TTC549 (cell line): ENCODE measurements around the gene GNAT3.

Experiments
- FAIRE-seq: peaks from 2 replicates; lab custom pipeline; 2012; peaks lifted over from hg19 to GRCh38; lab: Jason Lieb, UNC

The GNAT3 gene

DNA sequence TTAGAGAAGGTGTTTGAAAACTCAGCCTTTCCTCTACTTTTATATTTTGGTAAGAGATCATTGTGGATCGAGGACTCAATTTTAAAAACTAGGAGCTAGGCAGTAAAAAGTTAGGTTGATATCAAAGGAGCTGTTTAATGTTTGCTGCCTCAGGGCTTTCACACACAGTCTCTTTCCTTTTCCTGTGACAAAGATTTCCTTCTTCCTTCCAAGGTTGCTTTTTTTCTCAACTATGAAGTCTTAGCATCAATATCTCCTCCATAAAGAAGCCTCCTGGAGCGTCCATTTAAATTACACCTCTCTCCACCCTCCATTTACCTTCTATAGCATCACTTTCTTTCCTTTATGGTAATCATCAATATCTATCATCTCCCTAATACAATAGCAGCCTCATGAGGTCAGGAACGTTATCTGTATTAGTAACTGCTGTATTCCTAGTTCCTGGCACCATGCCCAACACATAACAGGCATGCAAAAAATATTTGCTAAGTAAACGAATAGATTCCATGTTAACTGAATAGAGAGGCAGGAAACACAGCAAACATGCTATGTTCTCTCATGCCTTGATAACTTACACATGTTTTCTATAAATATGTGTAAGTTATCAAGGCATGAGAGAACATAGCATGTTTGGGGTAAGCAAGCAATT, 48.5 kb downstream of the GNAT3 start:
- no peak for FAIRE-seq

DNA sequence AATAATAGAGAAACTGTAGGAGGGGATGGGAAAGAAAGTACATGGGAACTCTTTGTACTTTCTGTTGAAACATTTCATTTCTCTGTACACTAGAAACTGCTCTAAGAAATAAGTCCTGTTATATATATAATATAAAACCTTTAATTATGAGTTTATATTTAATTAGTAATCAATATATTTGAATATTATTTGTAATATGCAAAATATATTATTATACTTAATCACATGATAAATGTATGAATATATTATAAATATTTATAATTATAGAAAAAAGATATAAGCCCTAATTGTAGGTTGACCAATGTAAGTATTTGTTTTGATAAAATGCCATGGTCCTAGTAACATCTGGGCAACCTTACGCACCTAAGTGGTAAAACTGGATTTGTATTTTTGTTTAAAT, 51.0 kb downstream of the GNAT3 start:
- FAIRE-seq, result peak; percentile 85

DNA sequence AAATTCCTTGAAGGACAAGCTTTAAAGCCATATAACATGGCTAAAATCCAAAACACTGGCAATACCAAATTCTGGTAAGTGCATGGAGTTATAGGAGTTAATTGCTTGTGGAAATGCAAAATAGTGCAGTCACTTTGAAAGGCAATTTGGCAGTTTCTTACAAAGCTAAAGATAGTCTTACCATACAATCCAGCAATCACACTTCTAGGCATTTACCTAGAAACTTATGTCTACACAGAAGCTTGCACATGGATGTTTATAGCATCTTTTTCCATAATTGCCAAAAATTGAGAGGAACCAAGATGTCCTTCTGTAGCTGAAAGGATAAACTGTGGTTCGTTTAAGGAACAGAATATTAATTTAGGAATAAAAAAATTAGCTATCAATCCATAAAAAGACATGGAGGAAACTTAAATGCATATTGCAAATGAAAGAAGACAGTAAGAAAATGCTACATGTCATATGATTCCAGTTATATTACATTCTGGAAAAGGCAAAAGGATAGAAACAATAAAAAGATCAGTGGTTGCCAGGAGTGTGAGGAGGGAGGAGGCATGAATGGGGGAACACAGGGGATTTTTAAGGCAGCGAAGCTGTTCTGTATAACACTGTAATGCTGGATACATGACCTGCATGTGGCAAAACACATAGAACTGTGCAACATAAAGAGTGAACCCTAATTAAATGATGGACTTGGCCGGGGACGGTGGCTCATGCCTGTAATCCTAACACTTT, 51.9 kb downstream of the GNAT3 start:
- FAIRE-seq, result no peak

DNA sequence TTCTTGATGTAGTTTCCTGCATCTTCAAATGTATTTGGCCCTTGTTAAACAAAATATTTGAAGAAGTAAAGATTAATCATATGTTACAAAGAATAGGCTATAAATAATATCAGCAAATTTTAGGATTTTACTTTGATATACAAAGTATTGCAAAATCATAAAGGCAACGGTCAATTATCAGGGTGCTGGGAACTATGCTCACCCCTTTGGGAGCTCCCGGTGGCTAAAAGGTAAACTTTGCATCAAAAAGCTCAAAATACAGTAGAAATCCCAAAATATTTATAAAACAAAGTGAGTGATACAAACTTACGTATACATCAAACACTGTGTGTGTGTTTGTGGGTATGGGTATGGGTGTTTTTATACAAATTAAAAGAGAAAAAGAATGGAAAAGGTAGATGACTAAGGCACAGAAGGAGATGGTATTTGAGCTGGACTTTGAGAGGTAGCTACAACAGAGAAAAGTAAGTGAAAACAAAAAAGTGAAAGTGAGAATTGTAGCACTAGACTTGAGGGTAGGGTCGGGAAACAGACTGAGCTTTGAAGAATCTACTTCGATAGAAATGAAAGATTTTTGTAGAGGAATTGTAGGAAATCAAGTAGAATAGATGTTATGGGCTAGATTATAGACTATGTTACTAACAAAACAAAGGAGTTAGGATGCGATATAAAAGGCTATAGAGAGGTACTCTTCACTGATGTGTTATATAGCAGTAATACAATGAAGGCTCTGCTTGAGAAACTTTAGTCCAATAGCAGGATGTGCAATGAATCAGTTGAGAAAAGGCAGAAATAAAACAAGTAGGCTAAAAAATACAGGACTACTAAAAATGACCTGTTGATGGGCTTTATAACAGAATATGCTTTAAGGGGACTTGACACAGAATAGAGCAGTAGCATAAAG, 52.8 kb downstream of the GNAT3 start:
- no peak for FAIRE-seq

DNA sequence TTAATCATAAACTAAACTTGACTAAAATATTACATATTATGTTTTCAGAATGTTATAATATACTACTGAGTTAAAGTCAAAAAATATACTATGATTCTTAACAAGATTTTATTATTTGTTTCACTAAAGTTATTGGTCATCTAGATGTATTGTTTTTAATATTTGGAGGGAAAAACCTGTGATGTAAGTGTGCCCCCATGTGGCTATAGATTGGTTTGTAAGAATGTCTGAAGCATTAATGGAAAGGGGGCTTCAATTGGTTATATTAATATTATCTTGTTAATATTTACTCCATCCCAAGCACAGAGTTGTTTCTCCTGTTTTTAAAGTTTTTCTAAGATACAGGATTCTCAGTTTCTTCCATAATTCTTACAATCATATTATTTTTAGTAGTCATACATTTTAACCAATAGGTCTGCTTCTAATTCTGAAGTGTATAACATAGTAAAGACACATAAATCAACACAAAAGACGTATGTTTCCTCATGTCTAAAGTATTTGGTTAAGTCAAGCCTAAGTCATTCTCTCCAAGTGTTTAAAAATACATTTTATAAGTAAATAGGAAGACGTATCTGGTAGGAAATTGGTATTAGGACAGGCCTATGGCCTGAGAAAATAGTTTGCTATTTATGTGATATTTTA, 58.0 kb downstream of the GNAT3 start:
- FAIRE-seq, result peak; percentile 86

DNA sequence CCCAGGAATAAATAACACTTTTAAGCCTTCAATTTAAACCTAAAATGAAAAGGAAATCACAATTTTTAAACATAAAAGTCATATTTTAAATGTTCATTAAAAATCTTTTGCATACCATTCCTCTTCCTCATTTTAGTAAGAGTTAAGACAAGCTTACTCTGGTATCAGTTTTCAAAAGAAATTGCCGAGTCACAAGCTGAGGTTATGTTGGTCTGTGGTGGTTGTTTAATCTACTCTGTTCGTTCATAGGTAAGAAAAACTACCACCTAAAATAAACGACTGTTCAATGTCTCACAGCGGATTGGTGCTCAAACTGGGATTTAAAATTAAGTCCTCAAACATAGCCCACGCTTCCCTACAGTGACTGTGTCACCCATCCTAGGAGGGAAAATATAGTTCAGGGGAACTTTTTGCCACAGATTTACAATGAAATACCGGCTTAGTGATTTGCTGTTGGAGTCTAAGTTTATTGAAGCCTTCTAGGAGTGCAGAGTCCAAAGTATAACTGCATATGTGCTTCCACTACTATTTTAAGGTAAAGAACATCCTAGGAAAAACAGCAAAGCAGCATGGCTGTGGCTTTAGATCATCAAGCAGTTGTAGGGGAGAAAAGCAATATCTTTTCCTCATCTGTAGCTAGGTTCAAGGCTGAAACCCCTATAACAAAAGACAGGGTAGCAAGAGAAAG, 61.1 kb downstream of the GNAT3 start:
- no peak for FAIRE-seq

DNA sequence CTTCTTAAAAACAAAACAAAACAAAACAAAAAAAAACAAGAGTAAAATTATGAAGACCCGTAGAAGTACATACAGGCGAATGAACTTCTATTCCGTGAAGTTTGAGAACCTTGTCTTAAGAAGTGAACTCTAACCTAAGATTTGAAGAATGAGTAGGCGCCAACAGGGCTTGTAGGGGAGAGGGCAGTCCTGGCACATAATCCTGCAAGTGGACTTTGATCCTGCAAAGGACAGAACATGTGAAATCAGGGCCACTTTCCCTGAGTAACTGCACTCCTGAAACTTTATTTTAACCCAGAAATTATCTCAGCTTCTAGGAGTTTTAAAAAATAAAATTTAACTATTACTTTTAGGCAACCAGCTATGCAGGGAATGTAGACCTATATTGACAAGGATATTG, 62.0 kb downstream of the GNAT3 start:
- FAIRE-seq, result no peak

DNA sequence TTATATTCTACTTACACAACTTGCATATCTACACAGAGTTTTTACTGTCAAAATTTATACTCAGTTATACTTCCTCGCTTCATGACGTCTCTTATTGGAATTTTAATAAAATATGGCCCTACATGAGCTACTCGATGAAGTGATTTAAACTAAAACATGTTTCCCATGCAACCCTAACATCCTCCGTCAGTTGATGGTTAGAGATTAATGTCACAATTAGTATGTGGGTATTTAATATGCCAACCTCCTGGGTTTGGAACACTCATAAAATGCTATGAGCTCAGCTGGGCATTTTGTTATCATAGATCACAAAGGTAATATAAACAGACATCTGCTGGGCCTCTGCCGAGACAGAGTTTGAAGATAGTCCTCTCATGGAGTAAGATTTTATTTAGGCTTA, 66.5 kb downstream of the GNAT3 start:
- FAIRE-seq, result no peak

DNA sequence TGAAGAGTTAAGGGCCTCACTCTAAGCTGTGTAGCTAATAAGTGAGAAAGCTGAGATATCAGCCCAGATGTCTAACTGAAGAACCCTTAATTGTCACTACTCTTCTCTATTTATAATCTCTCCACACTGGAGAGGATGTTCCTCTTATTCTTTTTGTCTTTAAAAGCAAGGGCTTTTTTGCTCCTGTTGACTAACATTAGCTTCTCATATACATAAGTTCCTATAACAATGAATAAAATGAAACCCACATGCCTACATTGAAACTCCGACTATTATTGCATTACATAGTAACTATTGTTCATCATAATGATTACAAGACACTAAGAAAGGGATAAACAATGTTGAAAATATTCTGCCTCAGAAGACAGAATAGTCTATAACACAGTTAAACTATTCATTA, 67.1 kb downstream of the GNAT3 start:
- FAIRE-seq, result no peak

DNA sequence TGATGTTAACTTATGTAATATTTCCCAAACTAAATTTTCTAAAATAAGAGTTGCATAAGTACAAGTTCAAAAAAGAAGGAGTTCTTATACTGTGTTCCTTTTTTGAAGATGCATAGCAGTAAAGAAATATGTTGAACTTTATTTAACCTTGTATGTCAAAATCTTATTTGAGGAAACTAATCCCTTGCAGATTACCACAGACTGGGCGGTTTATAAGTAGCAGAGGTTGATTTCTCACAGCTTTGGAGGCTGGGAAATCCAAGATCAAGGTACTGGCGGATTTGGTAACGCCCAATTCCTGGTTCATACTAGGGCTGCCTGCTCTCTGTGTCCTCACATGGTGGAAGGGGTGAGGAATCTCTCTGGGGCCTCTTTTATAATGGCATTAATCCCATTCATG, 68.5 kb downstream of the GNAT3 start:
- no peak for FAIRE-seq

DNA sequence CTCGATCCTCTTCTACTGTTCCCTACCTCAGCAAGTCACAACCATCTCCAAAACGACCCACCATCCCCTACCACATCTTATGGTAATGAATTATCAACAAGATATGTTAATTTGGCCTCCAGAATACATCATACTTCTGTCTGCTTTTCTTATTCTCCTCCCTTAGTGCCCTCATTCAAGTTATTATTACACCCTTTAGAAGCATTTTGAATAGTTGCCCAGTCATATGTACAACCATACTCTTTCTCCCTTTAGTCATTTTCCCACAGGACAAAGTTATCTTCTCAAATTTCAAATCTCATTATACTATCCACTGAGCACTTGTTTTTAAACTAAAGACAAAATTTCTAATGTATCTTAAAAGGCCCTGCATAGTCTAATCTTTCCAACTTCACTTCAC, 71.0 kb downstream of the GNAT3 start:
- no peak for FAIRE-seq

DNA sequence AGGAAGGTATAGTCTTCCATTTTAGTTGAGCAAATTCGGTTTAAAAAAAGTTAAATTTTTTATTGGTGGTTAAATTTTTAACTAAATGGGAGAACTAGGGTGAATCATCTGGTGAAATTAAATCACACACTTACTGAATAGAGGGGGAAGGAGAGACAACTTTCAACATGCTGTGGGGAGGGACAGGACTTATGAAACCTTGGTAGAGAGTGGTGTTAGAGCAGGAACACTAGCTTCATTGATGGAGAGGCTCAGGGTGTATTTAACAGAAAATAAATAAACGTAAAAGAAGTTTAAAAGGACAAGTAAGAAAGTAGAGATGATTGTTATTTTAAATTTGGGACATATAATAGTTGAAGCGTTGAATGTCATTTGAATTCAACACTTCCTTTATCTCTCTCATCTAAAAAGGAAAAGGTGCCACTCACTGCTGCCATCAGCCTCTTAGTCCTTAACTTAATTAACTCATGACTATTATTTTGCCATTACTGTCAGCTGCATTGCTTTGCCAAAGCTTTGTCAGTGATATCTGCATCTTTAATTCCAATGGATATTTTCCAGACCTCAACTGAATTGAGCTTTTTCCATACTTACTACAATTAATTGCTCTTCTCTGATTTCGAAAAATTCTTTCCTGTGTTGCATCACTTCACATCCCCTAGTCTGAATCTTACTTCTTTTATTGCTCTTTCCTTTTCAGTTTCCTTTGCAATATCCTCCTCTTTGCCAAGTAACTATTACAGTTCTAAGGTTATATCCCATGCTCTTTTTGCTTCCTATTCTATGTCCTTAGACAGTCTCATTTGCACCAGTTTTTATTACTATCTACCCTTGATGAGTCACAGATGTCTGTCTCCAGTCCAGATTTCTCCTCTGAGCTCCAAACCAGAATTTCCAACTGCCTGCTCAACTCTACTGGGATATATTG, 71.7 kb downstream of the GNAT3 start:
- FAIRE-seq, result no peak

DNA sequence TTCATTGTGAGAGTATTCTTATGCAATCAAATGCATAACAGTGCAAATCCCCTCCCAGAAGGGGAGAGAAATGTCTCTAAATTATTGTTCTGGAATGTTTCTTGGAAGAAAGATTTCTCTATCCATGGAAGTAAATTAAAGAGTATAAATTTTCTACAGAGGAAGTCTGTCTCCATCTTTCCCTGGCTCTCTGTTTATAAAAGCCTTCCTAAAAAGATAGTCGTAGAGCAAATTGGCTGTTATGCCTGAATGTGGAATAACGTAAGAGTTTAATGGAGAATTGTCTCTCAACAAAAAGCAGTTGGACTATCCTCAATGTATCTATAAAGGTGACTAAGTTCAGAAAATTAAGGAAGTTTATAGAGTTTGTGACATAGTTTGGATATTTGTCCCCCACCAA, 76.3 kb downstream of the GNAT3 start:
- FAIRE-seq, result no peak

DNA sequence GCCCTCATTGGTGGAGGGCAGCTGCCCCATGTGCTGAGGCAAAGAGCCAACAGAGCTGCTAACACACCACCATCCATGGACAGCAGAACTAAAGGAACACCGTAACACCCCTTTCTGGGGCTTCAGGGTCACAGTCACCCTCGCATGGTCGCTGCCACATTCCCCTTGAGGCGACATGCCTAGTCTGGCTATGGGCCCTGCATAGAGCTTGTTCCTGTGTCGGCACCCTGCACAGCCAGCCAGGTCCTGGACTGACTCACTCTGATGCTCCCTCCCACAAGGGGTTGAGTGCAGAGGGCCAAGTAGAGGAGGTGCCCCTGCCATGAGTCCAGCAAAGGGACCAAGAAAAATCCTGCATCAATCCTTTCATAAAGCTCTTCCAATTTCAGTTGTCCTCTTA, 77.8 kb downstream of the GNAT3 start:
- FAIRE-seq, result no peak

DNA sequence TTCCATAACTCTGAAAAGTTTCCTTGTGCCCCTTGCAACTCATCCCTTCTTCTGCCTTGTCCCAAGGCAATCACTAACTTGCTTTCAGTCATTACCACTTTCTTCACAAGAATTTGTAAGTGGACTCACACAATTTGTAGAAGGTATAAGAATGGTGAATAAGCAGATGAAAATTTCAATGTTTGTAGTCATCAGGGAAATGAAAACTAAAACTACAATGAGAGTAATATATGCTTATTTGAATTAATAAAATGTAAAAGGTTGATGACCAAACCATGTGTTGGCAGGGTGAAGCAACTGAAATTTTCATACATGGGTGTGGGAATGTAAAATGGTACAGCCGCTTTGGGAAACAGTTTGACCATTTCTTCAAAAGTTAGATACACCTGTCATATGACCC, 79.7 kb downstream of the GNAT3 start:
- no peak for FAIRE-seq

DNA sequence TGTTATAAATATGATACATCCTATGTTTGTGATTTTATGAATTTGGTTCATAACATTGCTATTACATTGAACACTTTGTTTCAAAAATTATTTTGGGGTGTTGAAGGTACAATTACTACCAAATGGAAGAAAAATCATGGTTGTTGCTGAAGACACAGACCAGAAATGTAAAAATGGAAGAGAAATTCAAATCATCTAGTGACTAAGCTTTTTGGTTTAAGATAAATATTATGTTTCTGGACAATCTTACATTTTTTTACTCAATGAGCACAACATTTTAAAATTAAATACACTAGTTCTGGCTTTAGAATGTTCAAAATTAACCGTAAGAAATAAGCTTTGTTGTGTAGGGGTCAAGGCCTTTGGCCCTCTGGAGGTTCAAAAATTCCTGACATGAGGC, 82.7 kb downstream of the GNAT3 start:
- FAIRE-seq, result no peak

DNA sequence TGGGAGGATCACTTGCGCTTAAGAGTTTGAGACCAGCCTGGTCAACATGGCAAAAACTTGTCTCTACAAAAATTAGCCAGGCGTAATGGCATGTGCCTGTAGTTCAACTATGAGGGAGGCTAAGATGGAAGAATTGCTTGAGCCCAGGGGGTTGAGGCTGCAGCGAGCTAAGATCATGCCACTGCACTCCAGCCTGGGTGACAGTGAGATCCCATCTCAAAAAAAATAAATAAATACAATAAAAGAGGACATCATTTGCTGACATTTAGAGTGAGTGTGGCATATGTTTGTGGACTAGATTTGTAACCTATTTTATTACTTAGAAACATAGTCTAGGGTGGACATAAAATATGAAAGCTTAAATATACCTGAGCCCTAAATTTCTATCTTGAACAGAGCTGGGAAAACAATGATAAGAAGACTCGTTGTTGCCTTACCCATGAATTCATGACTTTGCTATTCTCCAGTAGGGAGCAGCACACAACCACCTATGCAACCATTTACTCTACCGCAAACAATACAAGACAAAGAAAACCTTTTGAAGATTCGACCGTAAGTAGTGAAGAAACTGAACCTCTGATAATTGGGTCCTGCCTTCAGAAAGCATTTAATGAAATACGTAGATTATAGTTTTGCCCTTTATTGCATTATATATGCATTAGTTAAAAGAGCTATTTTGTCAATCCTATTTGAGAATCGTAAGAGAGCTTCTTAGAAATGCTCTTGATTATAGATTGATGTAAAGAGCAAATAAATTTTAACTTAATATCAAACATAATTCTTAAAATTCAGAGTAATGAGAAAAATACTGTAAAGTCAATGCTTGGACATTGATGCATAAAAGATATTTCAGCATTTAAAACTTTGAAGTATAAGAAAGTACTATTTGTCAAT, 83.5 kb downstream of the GNAT3 start:
- peak; percentile 95 for FAIRE-seq

DNA sequence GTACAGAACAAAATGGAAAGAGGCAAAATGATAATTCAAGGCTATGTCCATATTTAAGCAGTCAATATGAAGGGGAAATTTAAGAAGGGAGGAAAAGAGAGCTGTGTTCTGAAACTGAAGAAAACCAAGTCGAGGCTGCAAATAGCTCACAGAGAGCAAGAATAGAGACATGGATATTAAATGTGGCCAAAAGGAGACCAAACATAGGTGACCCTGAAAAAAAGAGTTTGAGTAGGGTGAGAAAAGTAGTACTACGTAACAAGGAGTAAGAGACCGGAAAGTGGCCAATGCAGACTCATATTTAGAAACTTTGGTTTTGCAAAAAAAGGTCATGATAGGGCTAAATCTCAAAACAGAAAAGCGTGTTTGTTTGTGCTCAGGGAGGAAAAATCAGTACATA, 84.6 kb downstream of the GNAT3 start:
- no peak for FAIRE-seq

DNA sequence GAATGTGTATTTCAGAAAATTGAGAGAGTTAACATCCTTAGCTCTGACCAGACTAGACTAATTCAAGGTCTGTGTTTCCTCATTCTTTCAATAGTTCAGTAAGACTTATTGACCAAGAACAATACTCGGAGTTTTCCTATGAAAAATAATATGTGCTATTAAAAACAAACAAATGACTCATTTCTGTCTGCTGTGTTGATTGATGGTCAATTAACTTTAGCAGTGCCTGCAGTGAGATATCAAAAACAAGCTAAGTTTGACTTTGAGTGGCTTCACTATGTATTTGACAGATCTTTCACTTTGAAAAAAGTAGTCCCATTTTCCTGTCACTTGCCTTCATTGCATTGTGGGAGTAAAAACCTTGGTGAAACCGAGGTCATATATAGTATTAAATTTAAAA, 91.0 kb downstream of the GNAT3 start:
- FAIRE-seq, result no peak

DNA sequence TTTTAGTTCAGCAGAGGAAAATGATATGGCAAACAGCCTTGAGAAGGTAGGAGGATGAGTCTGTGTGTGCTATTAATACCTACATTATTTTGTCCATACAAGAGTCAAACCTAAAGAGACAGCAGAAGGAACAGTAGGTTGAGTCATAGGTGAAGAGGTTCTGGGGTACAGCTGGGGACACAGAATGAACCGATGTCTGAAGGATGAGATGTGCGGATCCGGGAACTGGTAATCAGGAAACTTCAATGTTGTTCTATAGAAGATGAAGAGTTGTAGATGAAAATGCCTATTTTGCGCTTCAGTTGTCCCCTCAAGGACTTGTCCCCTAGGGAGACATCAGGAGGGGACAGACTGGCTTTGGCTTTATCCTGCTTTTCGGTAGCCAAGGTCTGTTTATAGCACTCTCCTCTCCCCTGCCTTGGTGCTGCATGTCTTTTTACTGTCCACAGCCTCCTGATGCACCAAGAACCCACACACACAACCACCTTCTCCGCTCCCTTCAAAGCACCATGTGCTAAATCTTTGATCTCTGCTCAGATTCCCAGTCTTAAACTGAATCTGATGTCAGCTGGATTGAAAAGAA, 94.6 kb downstream of the GNAT3 start:
- no peak for FAIRE-seq
